Dendritic cell treated with granulocyte-macrophage colony-stimulating factor and Interleukin-4, amounts not matched to agents 40 ng/mL and 50 ng/mL, for 4 days (primary cell): ENCODE results near the gene TRIM14.

ENCODE experiments used
- H3K27ac Mint-ChIP-seq: one replicate; pipeline ENCODE4 v1.8.0; 2022; ENCODE audit warnings: mild to moderate bottlenecking, mixed read lengths
- H3K27me3 Mint-ChIP-seq: one replicate; pipeline ENCODE4 v1.8.0; 2022; ENCODE audit warnings: mild to moderate bottlenecking, mixed read lengths
- H3K36me3 Mint-ChIP-seq: one replicate; pipeline ENCODE4 v1.8.0; 2022; ENCODE audit warnings: low read depth, mixed read lengths
- H3K4me1 Mint-ChIP-seq: one replicate; pipeline ENCODE4 v1.8.0; 2022; ENCODE audit warnings: low read depth, mixed read lengths
- H3K4me3 Mint-ChIP-seq: one replicate; pipeline ENCODE4 v1.8.0; 2022; ENCODE audit warnings: mild to moderate bottlenecking, moderate library complexity, mixed read lengths
- H3K9me3 Mint-ChIP-seq: one replicate; pipeline ENCODE4 v1.8.0; 2022; ENCODE audit warnings: mixed read lengths
- intact Hi-C: fragments of 100-400 bp; cut with micrococcal nuclease; formaldehyde crosslinking; loops from one replicate; pipeline ENCODE4 v1.15.0; 2022

Gene TRIM14, protein sequence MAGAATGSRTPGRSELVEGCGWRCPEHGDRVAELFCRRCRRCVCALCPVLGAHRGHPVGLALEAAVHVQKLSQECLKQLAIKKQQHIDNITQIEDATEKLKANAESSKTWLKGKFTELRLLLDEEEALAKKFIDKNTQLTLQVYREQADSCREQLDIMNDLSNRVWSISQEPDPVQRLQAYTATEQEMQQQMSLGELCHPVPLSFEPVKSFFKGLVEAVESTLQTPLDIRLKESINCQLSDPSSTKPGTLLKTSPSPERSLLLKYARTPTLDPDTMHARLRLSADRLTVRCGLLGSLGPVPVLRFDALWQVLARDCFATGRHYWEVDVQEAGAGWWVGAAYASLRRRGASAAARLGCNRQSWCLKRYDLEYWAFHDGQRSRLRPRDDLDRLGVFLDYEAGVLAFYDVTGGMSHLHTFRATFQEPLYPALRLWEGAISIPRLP

DNA sequence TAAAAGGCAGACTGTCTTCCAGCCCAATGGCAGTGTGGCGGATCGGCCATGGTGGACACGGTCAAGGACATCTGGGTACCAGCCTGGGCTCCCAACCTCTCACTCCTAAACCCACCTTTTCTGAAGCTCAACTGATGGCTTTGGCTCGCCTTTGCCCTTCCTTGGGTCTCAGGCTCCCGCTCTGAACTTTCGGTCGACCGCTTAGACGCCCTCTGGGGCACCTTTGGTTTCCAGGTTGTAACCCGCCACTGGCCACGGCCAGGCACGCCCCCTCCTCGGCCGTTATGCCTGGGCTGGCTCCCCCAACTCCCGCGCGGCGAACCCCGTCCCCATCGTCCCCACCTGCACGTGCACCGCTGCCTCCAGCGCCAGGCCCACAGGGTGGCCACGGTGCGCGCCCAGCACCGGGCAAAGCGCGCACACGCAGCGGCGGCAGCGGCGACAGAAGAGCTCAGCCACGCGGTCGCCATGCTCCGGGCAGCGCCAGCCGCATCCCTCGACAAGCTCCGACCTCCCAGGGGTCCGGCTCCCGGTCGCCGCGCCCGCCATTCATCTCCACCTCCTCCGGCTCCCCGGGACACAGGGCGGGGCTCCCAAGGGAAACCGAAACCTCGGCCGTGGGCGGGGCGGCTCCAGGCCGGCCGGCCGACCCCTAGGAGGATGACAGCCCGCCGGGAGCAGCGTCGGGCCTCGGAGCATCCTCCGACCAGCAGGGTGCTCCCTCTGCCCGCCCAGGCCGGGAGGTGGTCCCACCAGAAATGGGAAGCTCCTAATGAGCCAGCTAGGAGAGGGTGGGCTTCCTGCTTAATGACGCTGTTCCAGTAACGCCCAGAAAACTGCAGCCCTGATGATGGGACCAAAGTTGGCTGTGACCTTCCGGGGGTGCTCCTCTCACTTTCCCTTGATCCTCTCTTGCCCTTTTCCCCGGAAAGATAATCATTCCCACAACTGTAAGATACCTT lies at the start of gene TRIM14:
Gene TRIM14 (minus strand): TSS at position 583 of the 962 bp plus-strand sequence. CDS start 34 bp downstream, at position 549.
- intact Hi-C loops = loop anchor here (2.0 to 5.0 kb wide), 2 partner anchors 73 to 138 kb away; partner anchors contain the start of gene CORO2A
- Mint-ChIP-seq H3K27me3 (no peaks in the 10 kb centered on the region), H3K4me3 (peak within 1 kb of the TSS; percentile 83), H3K9me3 (no peaks in the 10 kb centered on the region), H3K27ac (peak within 1 kb of the TSS; percentile 93), H3K4me1 (peaks cover 57% of the 10 kb centered on the region), H3K36me3 (peaks cover 34% of the 10 kb centered on the region)

DNA sequence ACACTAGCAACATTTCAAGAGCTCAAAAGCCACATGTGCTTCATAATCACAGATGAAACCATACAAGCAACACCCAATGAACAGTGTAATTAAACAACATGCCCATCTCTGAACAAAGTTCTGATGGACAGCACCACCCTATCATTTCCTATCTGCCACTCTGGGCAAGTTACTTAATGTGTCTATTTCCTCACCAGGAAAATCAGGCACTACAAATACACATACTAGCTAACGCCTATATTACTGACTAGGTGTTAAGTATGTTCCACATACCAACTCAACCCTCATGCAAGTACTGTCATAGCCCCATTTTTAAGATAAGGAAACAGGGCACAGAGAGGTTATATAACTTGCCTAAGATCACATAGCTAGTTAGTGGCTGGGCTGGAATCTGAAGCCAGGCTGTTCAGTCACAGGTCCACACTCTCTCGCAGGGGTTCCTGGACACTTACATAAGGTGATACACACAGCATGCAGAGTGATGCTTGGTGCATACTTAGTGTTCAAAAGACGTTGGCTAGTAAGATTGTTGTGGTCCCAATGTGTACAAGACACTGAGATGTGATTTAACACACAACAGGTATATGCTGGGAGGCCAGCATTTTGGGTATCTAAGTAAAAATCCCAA lies 49.2 kb upstream of the TRIM14 start:
- intact Hi-C loops = no loop called here
- Mint-ChIP-seq H3K27me3 (no peaks in the 10 kb centered on the region), H3K27ac (no peak overlapping the region), H3K36me3 (no peaks in the 10 kb centered on the region), H3K4me3 (no peak overlapping the region), H3K4me1 (peaks cover 30% of the 10 kb centered on the region), H3K9me3 (no peaks in the 10 kb centered on the region)

DNA sequence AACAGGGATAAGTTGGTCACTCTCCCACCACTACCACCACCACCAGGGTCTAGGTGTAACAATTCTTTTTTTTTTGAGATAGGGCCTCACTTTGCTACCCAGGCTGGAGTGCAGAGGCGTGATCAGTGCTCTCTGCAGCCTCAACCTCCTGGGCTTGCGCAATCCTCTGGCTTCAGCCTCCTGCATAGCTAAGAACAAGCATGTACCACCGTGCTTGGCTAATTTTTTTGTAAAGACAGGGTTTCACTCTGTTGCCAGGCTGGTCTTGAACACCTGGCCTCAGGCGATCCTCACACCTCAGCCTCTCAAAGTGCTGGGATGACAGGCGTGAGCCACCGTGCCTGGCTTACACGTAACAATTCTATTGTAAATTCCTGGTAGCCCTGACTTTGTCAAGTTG lies 45.9 kb upstream of the TRIM14 start:
- Mint-ChIP-seq H3K9me3 (no peaks in the 10 kb centered on the region), H3K27ac (no peak overlapping the region), H3K36me3 (peaks cover 6% of the 10 kb centered on the region), H3K27me3 (no peaks in the 10 kb centered on the region), H3K4me3 (no peak overlapping the region), H3K4me1 (peaks cover 26% of the 10 kb centered on the region)
- intact Hi-C loops = no loop called here

DNA sequence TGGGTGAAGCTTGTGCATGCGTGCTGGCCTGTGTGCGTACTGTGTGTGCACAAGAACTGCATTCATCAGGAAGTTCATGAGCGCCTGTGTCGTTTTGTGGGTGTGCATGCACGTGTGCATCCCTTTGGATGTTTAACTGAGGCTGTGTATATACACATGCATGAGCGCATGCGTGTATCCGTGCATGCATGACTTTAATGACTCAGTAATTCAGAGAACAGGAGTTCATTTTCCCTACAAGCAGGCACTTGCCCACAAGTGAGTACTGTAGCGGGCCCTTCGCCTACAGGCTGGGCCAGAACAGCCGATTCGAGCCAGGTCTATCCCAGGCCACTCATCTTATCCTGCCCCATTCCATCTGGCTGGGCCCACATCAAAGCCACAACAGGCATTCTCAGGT lies 43.6 kb upstream of the TRIM14 start:
- Mint-ChIP-seq H3K27me3 (no peaks in the 10 kb centered on the region), H3K36me3 (peaks cover 6% of the 10 kb centered on the region), H3K27ac (no peak overlapping the region), H3K9me3 (no peaks in the 10 kb centered on the region), H3K4me1 (peaks cover 27% of the 10 kb centered on the region), H3K4me3 (no peak overlapping the region)
- intact Hi-C loops = no loop called here

DNA sequence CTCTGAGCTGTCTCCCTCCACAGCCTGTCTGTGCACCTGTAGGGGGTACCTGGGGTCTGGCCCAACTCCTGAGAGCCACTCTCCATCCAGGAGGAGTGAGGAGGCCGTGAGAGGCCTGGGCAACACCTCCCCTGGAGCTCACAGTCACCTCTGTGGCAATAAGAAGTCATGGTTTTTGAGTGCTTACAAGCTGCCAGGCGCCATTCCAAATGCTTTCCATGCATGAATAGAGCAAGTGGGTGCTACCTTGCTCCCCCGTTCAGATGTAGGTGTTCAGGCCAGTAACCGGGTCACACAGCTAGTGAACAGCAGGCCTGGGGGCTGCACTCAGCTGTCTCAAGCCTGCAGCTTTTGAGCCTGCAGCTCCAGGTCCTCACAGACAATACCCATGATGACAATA lies 42.8 kb upstream of the TRIM14 start:
- Mint-ChIP-seq H3K4me1 (peaks cover 21% of the 10 kb centered on the region), H3K27me3 (no peaks in the 10 kb centered on the region), H3K36me3 (peaks cover 12% of the 10 kb centered on the region), H3K4me3 (no peak overlapping the region), H3K27ac (no peak overlapping the region), H3K9me3 (no peaks in the 10 kb centered on the region)
- intact Hi-C loops = no loop called here

DNA sequence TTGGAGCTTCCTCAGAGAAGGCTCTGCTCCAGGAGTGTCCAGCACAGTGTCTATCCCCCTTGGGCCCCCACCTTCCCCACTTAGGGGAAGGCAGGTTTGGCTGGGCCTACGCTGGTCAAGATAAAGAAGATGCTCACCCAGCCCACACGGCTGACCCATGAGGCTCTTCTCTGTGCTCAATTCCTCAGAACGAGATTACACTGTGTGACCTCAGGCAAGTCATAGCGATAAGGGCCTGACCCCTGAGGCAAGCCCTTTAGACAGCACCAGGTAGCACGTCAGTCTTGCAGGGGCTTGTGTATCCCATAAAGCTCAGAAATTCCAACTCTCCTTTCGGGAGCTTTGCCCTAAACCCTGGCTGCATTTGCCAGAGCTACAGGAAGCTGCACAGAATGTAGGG lies 40.8 kb upstream of the TRIM14 start:
- no peaks in the 10 kb centered on the region for H3K27me3 Mint-ChIP-seq
- H3K4me3 Mint-ChIP-seq = no peak overlapping the region
- peaks cover 14% of the 10 kb centered on the region for H3K4me1 Mint-ChIP-seq
- intact Hi-C loops = loop anchor here (10.0 kb wide), 1 partner anchor 75 kb away; no protein-coding TSS in a partner anchor
- H3K36me3 Mint-ChIP-seq = peaks cover 18% of the 10 kb centered on the region
- no peak overlapping the region for H3K27ac Mint-ChIP-seq
- H3K9me3 Mint-ChIP-seq = no peaks in the 10 kb centered on the region

DNA sequence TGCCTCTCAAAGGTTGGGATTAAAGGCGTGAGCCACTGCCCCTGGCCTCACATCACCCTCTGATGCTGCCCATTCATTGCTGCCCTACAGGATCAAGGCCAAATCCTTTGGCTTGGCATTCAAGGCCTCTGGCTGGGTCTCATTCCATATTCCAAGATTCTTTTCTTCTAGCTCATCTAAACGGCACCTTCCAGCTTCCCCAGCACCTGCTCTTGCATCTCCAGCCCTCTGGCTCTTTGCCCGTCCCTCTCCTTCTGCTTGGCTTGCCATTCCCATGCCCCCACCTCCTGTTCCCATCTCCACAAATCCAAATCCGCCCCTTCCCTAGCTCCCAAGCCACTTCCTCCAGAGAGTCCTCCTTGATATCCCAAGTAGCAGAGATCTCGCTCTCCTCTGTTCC lies 40.3 kb upstream of the TRIM14 start:
- Mint-ChIP-seq H3K4me3 (no peak overlapping the region), H3K36me3 (peaks cover 18% of the 10 kb centered on the region), H3K4me1 (peaks cover 12% of the 10 kb centered on the region), H3K27ac (no peak overlapping the region), H3K9me3 (no peaks in the 10 kb centered on the region), H3K27me3 (no peaks in the 10 kb centered on the region)
- intact Hi-C loops = loop anchor here (10.0 kb wide), 1 partner anchor 74 kb away; no protein-coding TSS in a partner anchor

DNA sequence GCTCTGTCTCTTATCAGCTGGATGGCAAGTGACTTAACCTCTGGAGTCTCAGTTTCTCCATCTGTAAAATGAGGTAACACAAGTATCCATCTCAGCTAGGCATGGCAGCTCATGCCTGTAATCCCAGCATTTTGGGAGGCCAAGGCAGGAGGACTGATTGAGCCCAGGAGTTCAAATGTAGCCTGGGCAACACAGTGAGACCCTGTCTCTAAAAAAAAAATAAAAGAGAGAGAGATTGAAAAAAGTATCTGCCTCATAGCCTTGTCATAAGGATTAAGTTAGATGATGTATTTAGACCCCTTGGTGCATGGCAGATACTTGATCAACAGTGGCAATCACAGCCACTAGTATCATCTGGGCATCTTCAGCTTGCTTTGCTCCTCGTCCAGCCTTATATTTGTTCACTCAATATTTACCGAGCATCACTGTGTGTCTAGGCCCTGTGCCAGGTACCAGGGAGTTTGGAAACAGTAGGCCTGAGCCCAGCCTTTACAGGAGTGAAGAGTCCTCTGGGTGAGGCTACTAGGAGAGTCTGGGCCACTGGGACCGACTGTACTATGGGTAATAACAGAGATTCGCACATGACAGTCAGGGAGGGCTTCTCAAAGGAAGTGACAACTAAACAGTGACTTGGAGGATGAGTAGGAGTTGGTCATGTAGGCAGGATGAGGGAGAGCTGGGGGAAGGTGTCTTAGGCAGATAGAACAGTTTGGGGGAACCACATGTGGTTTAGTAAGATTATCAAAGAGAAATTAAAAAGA lies 39.2 kb upstream of the TRIM14 start:
- H3K4me1 Mint-ChIP-seq = peaks cover 12% of the 10 kb centered on the region
- no peak overlapping the region for H3K4me3 Mint-ChIP-seq
- intact Hi-C loops = loop anchor here (10.0 kb wide), 1 partner anchor 73 kb away; no protein-coding TSS in a partner anchor

DNA sequence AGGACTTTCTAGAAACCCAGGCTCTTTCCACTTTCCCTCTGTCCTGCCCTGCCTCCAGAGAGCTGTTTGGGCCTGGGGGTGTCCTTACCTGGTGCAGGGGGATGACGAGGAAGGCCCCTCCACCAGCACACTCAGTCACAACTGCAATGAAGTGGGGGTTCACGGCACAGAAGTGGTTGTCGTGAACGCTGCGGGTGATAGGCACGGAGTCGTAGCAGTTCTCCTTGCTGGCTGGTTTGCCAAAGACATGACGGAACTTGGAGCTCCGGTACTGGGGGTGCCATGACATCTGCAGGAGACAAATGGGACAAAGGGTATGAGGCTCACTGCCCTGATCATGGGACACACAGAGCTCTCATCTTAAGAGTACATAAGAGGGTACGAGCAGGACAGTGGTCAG lies 38.4 kb upstream of the TRIM14 start:
- Mint-ChIP-seq H3K27me3 (no peaks in the 10 kb centered on the region), H3K4me3 (no peak overlapping the region), H3K36me3 (peaks cover 18% of the 10 kb centered on the region), H3K4me1 (peaks cover 12% of the 10 kb centered on the region), H3K9me3 (no peaks in the 10 kb centered on the region), H3K27ac (no peak overlapping the region)
- intact Hi-C loops = loop anchor here (10.0 kb wide), 1 partner anchor 73 kb away; no protein-coding TSS in a partner anchor

More for the DNA sequence above, 39.2 kb upstream of the TRIM14 start:
- Mint-ChIP-seq H3K36me3 (peaks cover 18% of the 10 kb centered on the region), H3K9me3 (no peaks in the 10 kb centered on the region), H3K27ac (no peak overlapping the region), H3K27me3 (no peaks in the 10 kb centered on the region)

DNA sequence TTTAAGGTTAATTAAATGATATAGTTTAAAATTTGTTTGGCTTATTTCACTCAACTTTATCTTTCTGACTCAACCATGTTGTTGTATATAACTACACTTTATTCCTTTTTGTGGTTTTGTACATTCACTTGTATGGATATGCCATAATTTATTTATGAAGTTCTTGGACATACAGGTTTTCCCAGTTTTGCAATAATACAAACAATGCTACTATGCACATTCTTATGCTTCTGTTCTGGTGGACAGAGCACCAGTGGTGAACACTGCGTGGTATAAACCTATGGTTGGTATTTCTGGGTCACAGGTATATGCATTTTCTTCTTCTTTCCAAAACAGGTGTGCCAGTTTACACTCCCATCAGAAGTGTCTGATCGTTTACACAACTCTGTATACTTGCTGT lies 35.7 kb upstream of the TRIM14 start:
- H3K4me3 Mint-ChIP-seq = no peak overlapping the region
- H3K9me3 Mint-ChIP-seq = no peaks in the 10 kb centered on the region
- peaks cover 30% of the 10 kb centered on the region for H3K4me1 Mint-ChIP-seq
- peaks cover 12% of the 10 kb centered on the region for H3K36me3 Mint-ChIP-seq
- H3K27ac Mint-ChIP-seq = no peak overlapping the region
- H3K27me3 Mint-ChIP-seq = no peaks in the 10 kb centered on the region
- intact Hi-C loops = loop anchor here (10.0 kb wide), 1 partner anchor 70 kb away; no protein-coding TSS in a partner anchor

DNA sequence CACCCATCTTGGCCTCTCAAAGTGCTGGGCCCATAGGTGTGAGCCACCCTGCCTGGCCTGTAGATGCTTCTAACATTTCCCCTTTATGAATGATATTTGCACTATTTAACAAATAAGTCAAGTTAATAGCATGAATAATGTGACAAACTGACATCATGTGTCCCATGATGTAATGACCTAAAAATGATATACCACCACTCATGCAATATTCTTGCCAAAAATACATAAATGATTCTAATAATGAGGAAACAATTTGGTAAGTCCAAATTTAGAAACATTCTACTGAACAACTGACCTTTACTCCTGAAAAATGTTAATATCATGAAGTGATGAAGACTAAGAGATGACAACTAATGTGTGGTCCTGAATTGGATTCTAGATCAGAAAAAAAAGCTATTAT lies 33.5 kb upstream of the TRIM14 start:
- Mint-ChIP-seq H3K36me3 (peaks cover 12% of the 10 kb centered on the region), H3K27ac (no peak overlapping the region), H3K4me1 (peaks cover 19% of the 10 kb centered on the region), H3K9me3 (no peaks in the 10 kb centered on the region), H3K27me3 (no peaks in the 10 kb centered on the region), H3K4me3 (no peak overlapping the region)
- intact Hi-C loops = loop anchor here (10.0 kb wide), 1 partner anchor 68 kb away; no protein-coding TSS in a partner anchor

DNA sequence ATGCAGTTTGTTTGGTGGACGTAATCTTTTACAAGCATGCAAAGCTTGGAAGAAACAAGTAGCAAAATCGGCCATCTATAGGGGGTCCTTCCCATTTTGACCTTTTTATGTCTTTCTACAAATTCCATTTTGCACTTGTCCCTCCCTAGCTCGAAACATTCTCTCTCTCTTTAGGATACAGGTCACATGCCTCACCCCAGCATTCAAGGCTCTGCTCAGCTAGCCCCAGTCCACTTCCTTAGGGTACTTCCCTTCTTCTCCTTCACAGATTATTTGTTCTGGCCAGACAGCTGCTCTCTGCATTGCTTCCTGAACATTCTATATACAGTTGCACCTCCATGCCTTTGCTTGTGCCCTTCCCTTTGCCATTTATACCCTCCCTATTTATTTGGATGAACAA lies 31.7 kb upstream of the TRIM14 start:
- Mint-ChIP-seq H3K27ac (peak overlapping the region; percentile 61), H3K36me3 (peaks cover 3% of the 10 kb centered on the region), H3K9me3 (no peaks in the 10 kb centered on the region), H3K4me3 (no peak overlapping the region), H3K27me3 (no peaks in the 10 kb centered on the region), H3K4me1 (peaks cover 30% of the 10 kb centered on the region)
- intact Hi-C loops = loop anchor here (10.0 kb wide), 1 partner anchor 66 kb away; no protein-coding TSS in a partner anchor

DNA sequence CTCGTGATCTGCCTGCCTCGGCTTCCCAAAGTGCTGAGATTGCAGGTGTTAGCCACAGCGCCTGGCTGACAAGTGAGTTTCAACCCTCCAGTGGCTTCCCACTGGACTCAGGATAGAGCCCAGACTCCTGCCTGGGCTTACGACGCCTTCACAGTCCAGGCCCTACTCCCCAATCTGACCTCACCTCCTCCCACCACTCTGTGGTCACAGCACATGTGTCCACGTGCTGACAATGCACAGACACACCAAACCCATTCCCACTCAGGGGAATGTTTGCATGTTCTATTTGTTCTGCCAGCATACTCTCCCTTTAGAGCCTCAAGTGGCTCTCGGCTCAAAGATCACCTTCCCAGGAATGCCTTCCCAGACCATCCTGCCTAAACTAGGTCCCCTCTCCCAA lies 31.1 kb upstream of the TRIM14 start:
- Mint-ChIP-seq H3K9me3 (no peaks in the 10 kb centered on the region), H3K27ac (peak overlapping the region; percentile 61), H3K36me3 (no peaks in the 10 kb centered on the region), H3K27me3 (no peaks in the 10 kb centered on the region), H3K4me1 (peaks cover 35% of the 10 kb centered on the region), H3K4me3 (no peak overlapping the region)
- intact Hi-C loops = loop anchor here (10.0 kb wide), 1 partner anchor 65 kb away; no protein-coding TSS in a partner anchor
